ENCODE measurements around the gene PNMA8A.

The PNMA8A gene

DNA sequence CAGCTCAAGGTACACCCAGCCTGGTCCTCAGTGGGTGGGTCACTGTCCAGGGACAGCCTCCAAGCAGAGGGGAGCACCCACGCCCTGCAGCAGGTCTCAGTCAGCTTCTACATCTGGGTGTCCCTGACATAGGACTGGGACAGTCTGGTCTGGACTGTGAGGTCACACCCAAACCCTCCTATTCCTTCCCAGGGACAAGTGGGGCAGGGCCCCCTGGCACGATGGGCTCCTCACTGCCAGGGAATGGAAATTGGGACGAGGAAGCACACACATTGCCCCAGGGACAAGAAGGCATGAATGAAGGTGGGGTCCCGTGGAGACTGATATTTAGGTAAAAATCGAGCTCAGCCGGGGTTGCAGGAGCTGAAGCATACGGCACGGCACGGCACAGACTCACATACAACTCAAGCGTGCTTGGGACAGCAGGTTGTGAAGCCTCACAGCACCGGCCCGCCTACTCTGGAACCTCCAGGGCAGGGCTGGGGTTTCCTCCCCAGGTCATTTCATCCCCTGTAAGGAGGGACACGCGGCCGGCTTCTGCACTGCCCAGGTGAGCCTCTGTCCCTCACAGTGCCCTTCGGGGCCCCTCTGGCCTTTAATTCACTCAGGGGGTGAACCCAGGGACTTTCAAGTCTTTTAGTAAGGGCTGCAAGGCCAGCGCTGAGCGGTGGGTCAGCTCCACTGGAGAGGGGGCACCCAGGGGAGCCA is 20.8 kb upstream of the PNMA8A start:
- DNase-seq (ENCODE audit: insufficient read length, low spot score) (no peak), FAIRE-seq (no peak)
- TF ChIP-seq, protein P1, sequence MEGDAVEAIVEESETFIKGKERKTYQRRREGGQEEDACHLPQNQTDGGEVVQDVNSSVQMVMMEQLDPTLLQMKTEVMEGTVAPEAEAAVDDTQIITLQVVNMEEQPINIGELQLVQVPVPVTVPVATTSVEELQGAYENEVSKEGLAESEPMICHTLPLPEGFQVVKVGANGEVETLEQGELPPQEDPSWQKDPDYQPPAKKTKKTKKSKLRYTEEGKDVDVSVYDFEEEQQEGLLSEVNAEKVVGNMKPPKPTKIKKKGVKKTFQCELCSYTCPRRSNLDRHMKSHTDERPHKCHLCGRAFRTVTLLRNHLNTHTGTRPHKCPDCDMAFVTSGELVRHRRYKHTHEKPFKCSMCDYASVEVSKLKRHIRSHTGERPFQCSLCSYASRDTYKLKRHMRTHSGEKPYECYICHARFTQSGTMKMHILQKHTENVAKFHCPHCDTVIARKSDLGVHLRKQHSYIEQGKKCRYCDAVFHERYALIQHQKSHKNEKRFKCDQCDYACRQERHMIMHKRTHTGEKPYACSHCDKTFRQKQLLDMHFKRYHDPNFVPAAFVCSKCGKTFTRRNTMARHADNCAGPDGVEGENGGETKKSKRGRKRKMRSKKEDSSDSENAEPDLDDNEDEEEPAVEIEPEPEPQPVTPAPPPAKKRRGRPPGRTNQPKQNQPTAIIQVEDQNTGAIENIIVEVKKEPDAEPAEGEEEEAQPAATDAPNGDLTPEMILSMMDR (IDR thresholded peaks at IDR 0.05; ENCODE audit: insufficient read depth, missing control alignments), result no peak

DNA sequence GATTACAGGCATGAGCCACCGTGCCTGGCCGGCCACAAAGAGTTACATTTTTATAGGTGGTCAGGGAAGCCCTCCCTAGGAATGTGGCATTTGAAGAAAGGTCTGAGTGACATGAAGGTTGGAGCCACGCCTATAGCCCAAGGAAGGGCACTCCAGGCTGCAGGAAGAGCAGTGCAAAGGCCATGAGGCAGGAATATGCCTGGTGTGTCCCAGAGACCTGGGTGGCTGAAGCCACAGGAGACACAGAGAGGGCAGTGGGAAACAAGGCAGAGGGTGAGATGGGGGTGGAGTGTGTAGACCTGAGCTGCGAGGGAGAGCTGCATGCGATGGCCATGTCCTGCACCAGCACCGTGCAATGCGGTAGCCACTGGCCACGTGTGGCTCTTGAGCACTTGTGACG is 19.4 kb upstream of the PNMA8A start:
- FAIRE-seq (no peak), DNase-seq (ENCODE audit: insufficient read length, low spot score) (no peak)
- TF ChIP-seq, protein P1 (IDR thresholded peaks at IDR 0.05; ENCODE audit: insufficient read depth, missing control alignments), result no peak

DNA sequence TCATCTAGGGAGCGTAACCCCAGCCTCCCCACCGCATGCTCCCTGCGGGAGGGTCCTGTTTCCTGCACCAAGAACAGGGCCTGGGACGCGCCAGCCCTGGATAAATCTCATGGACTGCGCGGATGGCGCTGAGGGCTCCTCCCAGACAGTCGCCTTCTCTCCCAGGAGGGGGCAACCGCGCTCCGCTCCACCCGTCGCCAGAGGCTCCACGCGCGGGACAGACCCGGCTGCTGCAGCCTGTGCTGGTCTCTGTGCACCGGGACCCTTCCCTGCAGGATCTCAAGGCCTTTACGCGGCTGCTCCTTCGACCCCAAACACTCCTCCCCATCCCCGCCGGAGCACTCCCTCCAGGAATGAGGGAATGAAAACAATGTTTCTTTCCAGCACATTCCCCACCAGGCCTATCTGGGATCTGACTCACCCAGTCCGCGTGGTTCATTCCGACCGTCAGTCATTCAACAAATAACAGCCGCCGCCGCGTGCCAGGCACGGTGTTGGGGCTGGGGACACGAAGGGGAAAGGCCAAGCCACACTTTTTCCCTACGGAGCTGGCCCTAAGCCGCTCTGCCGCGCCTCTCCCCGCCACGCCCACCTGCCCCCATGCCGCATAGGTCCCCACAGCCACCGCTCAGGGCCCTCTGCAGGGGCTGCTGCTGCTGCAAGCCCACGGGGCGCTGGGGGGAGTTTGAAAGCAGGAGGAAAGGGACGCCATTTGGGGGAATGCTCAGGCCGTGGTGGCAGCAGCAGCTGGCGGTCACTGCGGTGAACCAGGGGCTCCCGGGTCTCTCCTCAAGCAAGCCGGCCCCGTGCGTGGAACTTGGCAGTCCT is 18.3 kb upstream of the PNMA8A start:
- FAIRE-seq, result no peak
- TF ChIP-seq, protein P1 (IDR thresholded peaks at IDR 0.05; ENCODE audit: insufficient read depth, missing control alignments), result no peak
- no peak for DNase-seq (ENCODE audit: insufficient read length, low spot score)

DNA sequence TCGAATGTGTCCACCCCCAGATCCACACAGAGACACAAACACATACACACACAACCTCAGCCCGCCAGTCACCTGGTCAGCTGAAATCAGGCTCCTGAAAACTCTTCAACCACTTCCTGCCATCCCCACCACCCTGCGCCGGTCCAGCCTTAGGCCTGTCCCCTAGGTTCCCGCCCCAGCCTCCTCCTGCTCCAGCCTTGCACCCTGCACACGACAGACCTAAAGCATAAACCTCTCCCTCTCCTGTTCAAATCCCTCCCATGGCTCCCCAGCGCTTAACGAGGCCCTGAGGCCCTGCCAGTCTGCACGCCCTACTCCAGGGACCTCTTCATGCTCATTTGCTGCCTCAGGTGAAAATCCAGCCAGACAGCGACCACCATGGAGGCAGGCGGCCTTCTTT is 17.2 kb upstream of the PNMA8A start:
- DNase-seq (ENCODE audit: insufficient read length, low spot score) (no peak), FAIRE-seq (no peak)
- TF ChIP-seq, protein P1 (IDR thresholded peaks at IDR 0.05; ENCODE audit: insufficient read depth, missing control alignments), result no peak

DNA sequence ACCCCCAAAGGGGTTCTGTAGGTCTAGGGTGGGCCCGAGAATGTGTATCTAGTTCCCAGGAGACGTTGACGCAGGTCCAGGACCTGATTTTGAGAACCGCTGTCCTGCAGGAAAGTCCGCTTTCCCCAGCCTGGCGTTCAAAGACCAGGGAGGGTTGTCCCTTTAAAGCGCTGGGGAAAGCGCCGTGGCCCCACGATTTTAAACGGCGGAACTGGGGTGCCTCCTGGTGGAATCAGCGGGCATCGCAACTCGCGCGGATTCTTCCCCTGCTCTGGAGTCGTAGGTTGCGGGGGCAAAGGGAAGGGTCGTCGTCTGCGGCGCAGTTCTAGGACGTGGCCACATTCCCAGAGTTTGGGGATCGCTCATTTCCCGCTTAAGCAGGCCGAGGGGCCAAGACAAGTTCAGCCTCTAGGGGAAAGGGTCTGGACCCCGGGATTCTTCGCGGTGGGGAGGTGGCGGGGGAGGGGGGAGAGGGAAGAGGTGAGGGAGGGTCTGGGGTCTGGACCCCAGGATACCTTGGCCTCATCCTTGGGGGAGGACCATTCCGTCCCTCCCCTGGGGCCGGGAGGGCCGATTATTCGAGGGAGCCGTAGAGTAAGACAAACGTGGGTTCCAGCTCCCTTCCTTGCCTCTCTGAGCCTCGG is 16.6 kb upstream of the PNMA8A start:
- TF ChIP-seq, protein P1 (IDR thresholded peaks at IDR 0.05; ENCODE audit: insufficient read depth, missing control alignments), result peak; percentile 96
- FAIRE-seq (no peak), DNase-seq (ENCODE audit: insufficient read length, low spot score) (peak; percentile 79)

DNA sequence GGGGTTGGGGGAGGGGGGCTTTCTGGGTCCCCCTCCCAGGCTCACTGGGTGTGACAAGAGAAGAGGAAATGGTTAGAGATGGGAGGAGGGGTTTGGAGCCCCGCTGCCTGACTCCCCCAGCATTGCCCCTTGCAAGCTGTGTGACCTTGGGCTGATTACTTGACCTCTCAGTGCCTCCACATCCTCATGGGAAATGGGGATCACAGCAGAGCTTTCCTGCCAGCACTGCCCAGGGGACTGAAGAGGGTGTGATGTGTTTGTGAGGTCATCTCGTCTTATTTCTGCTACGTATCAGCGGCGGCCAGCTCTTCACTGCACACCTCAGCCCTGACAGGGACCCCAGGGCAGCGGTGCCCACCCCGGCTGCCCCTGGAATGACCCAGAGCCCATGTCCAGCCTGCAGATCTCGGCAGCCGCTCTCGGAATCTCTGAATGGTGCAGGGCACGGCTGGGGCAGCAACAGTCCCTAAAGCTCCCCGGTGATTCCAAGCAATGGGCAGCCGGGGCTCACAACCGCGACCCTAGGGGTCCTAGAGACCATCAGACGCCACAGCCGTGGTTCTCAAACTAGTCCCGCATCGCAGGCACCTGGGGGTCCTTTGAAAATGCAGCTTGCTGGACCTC is 15.9 kb upstream of the PNMA8A start:
- TF ChIP-seq, protein P1 (IDR thresholded peaks at IDR 0.05; ENCODE audit: insufficient read depth, missing control alignments), result no peak
- no peak for FAIRE-seq

More for the DNA sequence above, 15.9 kb upstream of the PNMA8A start:
- DNase-seq (ENCODE audit: insufficient read length, low spot score), result no peak

All from D721Med (cell line).